ENCODE results near the gene LRRC23.
"Not testable (repeated sequence)": the region's sequence is repeated elsewhere in the genome, so short reads cannot be mapped to it uniquely, and the experiment has no call there.

LRRC23 gene

GRCh38 chr12:6896846-6897435 is 7.7 kb upstream of the LRRC23 start:
- H3K27ac ChIP-seq, result no peak overlapping the region
- DNase-seq (ENCODE audit: low read depth, low spot score), result no peak

DNA sequence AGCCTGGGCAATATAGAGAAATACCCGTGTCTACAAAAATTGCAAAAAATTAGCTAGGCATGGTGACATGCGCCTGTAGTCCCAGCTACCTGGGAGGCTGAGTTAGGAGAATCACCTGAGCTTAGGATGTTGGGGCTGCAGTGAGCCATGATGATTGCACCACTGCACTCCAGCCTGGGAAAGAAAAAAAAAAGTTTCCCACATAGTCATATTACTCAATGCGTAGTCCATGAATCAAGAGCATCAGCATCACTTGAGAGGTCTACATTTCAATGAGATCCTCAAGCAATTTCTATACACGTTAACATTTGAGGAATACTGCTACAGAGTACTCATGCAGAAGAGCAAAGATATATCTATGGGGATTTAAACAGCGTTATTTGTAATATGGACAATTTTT is 5.2 kb upstream of the LRRC23 start:
- DNase-seq (ENCODE audit: low read depth, low spot score), result no peak
- no peak overlapping the region for H3K27ac ChIP-seq

GRCh38 chr12:6899837-6900519 is 4.6 kb upstream of the LRRC23 start:
- H3K27ac ChIP-seq, result no peak overlapping the region
- DNase-seq (ENCODE audit: low read depth, low spot score), result no peak

DNA sequence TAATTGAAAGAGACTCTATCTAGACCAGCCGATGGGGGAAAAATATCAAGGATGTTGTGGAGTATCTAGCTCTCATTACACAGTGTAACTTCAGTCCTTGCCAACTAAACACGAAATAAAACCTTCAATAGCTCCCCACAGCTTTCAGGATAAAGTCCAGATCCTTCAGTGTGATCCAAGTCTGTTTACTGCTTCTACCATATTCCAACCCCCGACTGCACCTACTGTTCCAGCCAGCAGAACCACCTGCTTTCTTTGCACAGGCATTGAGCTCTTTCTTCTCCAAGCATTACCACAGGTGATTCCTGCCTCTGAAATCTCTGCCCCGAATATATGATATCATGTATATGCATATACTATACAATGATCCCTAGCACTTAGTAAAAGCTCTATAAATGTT is 2.2 kb upstream of the LRRC23 start:
- H3K27ac ChIP-seq, result no peak overlapping the region
- DNase-seq (ENCODE audit: low read depth, low spot score), result no peak

DNA sequence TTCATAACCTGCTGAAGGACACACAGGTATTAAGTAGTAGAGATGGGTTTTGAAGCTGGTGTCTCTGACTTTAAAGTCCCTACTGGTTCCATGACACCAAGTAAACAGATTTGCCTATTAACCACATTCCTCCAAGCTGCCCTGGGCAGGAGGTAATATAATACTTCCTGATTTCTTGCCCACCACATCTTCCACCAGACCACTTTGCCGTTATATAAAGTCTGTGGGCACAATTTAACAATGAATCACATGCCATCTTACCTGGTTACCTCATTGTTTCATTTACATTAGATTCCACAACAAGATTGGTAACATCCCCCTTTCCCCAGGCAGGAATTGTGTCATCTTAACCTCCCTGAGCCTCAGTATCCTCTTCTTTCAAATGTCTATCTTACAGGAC is 900 bp upstream of the LRRC23 start:
- no peak for DNase-seq (ENCODE audit: low read depth, low spot score)
- H3K27ac ChIP-seq, result no peak overlapping the region

- H3K27ac ChIP-seq, result no peak overlapping the region
- no peak for DNase-seq (ENCODE audit: low read depth, low spot score)
Measured at GRCh38 chr12:6905414-6906040, 905 bp downstream of the LRRC23 start.

- not testable (repeated sequence) for DNase-seq (ENCODE audit: low read depth, low spot score)
Measured at GRCh38 chr12:6908141-6908540, 3.5 kb downstream of the LRRC23 start.

GRCh38 chr12:6909421-6910145 is 5.0 kb downstream of the LRRC23 start:
- H3K27ac ChIP-seq, result no peak overlapping the region
- no peak for DNase-seq (ENCODE audit: low read depth, low spot score)

More at GRCh38 chr12:6908141-6908540, 3.5 kb downstream of the LRRC23 start:
- H3K27ac ChIP-seq, result not testable (repeated sequence)

DNA sequence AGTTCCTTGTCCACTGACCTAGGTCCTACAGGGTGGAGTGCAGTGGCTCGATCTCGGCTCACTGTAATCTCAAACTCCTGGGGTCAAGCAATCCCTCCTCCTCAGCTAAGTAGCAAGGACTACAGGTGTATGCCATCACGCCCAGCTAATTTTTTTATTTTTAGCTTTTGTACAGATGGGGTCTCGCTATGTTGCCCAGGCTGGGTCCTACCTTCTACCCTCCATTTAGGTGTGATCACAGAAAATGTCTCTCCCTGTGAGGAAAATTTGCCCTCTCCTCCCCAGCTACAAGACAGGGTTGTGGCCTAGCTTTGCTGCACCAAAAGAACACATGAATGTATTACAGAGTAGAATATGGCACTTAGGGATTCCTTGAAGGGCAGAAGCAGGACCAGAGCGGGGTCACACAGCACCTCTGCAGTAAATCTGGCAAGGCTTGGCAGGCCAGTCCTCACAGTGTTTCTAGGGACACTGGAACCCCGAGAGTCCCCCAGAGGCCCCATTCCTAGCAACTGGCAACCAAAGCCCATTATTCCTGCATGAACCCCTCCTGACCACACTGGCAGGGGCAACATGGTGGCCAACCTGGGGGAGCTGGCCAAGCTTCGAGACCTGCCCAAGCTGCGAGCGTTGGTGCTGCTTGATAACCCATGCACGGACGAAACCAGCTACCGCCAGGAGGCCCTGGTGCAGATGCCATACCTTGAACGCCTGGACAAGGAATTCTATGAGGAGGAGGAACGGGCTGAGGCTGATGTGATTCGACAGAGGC is 7.7 kb downstream of the LRRC23 start:
- no peak overlapping the region for H3K27ac ChIP-seq
- no peak for DNase-seq (ENCODE audit: low read depth, low spot score)

DNA sequence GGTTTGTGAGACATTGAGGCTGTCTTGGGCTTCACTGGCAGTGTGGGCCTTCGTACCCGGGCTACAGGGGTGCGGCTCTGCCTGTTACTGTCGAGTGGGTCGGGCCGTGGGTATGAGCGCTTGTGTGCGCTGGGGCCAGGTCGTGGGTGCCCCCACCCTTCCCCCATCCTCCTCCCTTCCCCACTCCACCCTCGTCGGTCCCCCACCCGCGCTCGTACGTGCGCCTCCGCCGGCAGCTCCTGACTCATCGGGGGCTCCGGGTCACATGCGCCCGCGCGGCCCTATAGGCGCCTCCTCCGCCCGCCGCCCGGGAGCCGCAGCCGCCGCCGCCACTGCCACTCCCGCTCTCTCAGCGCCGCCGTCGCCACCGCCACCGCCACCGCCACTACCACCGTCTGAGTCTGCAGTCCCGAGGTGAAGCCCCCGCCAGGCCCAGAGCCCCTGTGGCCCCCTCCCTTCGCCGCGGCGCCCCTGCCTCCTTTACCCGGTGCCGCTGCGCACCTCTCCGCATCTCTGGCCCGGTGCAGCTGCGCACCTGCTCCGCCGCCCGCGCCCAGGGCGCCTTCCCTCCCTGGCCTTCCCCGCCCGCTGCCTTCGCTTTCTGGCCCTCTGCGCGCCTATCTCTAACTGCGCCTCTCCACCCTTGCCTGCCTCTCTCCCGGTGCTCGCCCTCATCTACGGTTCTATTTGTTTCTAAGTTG is 9.8 kb downstream of the LRRC23 start, which contains the start of gene ENO2:
Gene ENO2 (plus strand): TSS at position 335 of the 701 bp plus-strand sequence. CDS start 1,253 bp downstream, outside the sequence.
- DNase-seq (ENCODE audit: low read depth, low spot score), result no peak
- H3K27ac ChIP-seq, result no peak within 1 kb of the TSS

DNA sequence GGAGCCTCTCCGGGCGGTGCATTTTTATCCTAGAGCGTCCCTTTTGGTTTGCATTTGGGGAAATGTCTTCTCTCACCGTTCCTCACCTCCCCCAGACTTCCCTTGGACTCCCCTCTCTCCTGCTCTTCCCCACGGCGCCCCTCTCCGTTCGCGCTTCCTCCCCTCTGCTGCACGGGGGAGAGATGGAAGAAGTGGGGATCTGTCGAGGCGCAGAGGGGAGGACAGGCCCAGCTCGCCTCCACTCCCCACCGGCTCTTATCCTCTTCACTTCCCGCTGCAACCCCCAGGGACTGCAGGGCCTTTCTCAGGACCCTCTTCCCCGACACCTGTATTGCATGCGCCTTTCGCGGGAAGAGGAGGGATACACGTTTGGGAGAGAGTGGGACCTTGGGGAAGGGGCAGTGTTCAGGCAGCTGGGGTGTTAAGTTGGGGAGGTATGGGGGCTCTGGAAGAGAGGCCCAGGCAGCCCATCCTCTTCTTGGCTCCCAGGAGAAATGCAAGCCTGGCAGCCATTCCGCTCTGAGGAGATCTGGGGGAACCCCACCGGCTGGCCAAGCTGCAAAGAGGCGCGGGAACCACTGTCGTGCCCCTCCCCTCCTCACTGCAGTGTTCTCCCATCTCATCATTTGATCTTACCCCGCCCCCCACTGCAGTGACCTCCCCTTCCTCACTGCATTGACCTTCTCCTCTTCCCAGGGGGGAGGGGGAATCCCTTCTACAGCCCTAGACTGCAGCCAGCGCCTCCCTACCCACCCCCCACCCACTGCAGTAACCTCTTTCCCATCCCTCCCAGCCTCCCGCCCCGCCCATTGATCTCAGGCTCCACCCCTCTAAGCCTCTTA is 10.5 kb downstream of the LRRC23 start:
- H3K27ac ChIP-seq, result no peak overlapping the region
- no peak for DNase-seq (ENCODE audit: low read depth, low spot score)

- no peak for DNase-seq (ENCODE audit: low read depth, low spot score)
- H3K27ac ChIP-seq, result no peak overlapping the region
Measured at GRCh38 chr12:6915789-6916285, 11.2 kb downstream of the LRRC23 start.

DNA sequence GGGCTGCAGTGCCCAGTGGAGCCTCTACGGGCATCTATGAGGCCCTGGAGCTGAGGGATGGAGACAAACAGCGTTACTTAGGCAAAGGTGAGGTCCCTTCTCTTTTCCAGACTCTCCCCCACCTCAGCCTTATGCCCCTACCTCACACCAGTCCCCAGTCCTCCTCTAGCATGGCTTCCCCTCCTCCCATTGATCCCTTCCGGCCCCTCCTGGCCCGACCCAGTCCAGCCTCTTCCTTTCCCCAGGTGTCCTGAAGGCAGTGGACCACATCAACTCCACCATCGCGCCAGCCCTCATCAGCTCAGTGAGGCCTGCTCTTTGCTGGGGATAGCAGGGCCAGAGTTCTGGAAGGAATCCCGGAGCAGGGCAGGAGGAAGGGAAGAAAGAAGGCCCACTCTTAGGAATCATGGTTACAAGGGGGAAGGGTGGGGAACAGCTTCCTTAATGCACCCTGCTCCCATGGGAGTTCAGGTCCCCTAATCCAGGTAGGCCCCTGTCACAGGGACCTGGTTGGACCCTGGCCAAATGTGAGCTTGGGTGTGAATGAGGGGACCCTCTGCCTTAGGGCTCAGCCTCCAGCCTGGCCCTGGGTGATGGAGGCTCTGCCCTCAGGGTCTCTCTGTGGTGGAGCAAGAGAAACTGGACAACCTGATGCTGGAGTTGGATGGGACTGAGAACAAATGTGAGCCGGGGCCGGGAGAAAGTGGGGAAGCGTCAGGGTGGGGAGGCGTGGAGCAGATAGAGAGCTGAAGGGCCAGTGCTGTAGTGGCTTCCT is 12.0 kb downstream of the LRRC23 start:
- H3K27ac ChIP-seq, result no peak overlapping the region
- no peak for DNase-seq (ENCODE audit: low read depth, low spot score)

- no peak for DNase-seq (ENCODE audit: low read depth, low spot score)
- no peak overlapping the region for H3K27ac ChIP-seq
Measured at GRCh38 chr12:6917491-6918231, 13.0 kb downstream of the LRRC23 start.

- no peak overlapping the region for H3K27ac ChIP-seq
- DNase-seq (ENCODE audit: low read depth, low spot score), result no peak
Measured at GRCh38 chr12:6919588-6919987, 15.0 kb downstream of the LRRC23 start.

DNA sequence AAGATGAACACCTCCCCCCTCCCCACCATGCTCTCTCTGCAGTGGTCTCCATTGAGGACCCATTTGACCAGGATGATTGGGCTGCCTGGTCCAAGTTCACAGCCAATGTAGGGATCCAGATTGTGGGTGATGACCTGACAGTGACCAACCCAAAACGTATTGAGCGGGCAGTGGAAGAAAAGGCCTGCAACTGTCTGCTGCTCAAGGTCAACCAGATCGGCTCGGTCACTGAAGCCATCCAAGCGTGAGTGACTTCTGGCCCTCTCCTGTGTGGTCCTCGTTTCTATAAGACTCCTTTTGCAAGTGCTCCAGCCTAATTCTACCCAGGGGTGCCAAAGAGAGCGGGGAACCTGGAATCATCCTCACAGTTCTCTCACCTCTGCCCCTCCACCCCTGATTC is 16.9 kb downstream of the LRRC23 start:
- no peak for DNase-seq (ENCODE audit: low read depth, low spot score)
- no peak overlapping the region for H3K27ac ChIP-seq

Measured in epithelial cell of prostate (primary cell).